ENCODE measurements around the gene NCR1.
"Not testable (repeated sequence)": the region's sequence is repeated elsewhere in the genome, so short reads cannot be mapped to it uniquely, and the experiment has no call there.

Gene NCR1

DNA sequence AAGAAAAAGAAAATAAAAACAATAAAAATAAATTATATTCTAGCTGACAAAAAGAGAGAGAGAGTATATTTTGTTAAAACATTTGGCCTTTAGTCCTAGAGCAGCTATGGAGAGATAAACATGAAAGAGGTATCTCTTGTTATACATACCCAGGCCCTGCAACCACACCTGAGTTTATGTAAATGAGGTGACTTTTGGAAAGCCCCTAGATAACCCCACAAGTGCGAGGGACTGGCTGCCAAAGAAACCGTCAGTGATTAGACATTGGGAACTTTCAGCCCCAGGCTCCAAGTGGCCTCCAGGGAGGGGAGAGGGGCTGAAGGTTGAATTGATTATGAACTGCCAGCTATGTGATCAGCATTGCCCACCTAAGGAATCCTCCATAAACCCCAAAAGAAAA is 43.5 kb downstream of the NCR1 start:
- Histone ChIP-seq H3K36me3 (replicated peaks) (no peaks in the 10 kb centered on the region), H3K4me3 (ENCODE audit: low read depth, low read length) (no peak overlapping the region), H3K27me3 (replicated peaks) (no peaks in the 10 kb centered on the region), H3K27ac (no peak overlapping the region)
- TF ChIP-seq, protein P1, sequence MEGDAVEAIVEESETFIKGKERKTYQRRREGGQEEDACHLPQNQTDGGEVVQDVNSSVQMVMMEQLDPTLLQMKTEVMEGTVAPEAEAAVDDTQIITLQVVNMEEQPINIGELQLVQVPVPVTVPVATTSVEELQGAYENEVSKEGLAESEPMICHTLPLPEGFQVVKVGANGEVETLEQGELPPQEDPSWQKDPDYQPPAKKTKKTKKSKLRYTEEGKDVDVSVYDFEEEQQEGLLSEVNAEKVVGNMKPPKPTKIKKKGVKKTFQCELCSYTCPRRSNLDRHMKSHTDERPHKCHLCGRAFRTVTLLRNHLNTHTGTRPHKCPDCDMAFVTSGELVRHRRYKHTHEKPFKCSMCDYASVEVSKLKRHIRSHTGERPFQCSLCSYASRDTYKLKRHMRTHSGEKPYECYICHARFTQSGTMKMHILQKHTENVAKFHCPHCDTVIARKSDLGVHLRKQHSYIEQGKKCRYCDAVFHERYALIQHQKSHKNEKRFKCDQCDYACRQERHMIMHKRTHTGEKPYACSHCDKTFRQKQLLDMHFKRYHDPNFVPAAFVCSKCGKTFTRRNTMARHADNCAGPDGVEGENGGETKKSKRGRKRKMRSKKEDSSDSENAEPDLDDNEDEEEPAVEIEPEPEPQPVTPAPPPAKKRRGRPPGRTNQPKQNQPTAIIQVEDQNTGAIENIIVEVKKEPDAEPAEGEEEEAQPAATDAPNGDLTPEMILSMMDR (IDR thresholded peaks at IDR 0.05; ENCODE audit: low read depth, low read length, missing control alignments): no peak
- in situ Hi-C loops (cut with HindIII; ENCODE audit: low pct_ligation_motif_present, low sequenced_read_pairs): no loop called here
- no peak for DNase-seq

DNA sequence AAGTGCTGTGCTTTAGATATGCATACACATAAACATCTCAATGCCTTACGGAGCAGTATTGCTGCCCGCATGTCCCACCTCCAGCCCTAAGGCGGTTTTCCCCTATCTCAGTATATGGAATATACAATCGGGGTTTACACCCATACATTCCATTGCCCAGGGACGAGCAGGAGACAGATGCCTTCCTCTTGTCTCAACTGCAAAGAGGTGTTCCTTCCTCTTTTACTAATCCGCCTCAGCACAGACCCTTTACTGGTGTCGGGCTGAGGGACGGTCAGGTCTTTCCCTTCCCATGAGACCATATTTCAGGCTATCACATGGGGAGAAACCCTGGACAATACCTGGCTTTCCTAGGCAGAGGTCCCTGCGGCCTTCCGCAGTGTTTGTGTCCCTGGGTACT is 44.6 kb downstream of the NCR1 start:
- in situ Hi-C loops (cut with HindIII; ENCODE audit: low pct_ligation_motif_present, low sequenced_read_pairs); H3K4me3 ChIP-seq (ENCODE audit: low read depth, low read length); H3K27ac ChIP-seq; DNase-seq; H3K27me3 ChIP-seq (replicated peaks); H3K36me3 ChIP-seq (replicated peaks): not testable (repeated sequence)

DNA sequence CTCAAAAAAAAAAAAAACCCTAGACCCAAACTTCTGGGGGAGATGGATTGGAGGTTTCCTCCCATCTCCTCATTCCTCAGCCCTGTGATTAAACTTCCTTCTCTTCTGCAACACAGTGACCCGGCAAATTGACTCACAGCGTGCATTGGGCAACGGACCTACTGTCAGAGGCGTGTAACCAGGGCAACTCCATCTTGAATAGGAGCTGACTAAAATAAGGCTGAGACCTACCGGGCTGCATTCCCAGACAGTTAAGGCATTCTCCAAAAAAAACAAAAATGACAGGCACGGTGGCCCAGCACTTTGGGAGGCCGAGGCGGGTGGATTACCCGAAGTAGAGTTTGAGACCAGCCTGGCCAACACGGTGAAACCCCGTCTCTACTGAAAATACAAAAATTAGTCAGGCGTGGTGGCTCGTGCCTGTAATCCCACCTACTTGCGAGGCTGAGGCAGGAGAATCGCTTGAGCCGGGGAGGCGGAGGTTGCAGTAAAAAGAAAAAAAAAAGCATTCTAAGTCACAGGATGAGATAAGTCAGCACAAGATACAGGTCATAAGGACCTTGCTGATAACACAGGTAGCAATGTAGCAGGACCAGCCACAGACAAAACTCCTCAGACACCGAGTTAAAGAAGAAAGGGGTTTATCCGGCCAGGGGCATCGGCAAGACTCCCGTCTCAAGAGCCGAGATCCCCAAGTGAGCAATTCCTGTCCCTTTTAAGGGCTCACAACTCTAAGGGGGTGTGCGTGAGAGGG is 46.8 kb downstream of the NCR1 start:
- Histone ChIP-seq H3K27ac (no peak overlapping the region), H3K27me3 (replicated peaks) (no peaks in the 10 kb centered on the region), H3K36me3 (replicated peaks) (no peaks in the 10 kb centered on the region), H3K4me3 (ENCODE audit: low read depth, low read length) (no peak overlapping the region)
- TF ChIP-seq, protein P1 (IDR thresholded peaks at IDR 0.05; ENCODE audit: low read depth, low read length, missing control alignments): no peak
- peak; percentile 54 for DNase-seq
- in situ Hi-C loops (cut with HindIII; ENCODE audit: low pct_ligation_motif_present, low sequenced_read_pairs): no loop called here

DNA sequence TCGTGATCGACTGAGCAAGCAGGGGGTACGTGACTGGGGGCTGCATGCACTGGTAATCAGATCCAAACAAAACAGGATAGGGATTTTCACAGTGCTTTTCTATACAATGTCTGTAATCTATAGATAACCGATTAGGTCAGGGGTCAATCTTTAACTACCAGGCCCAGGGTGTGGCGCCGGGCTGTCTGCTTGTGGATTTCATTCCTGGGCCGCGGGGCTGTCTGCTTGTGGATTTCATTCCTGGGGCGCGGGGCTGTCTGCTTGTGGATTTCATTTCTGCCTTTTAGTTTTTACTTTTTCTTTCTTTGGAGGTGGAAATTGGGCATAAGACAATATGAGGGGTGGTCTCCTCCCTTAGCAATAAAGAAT is 47.4 kb downstream of the NCR1 start:
- H3K27me3 ChIP-seq (replicated peaks); DNase-seq; H3K27ac ChIP-seq; in situ Hi-C loops (cut with HindIII; ENCODE audit: low pct_ligation_motif_present, low sequenced_read_pairs); H3K36me3 ChIP-seq (replicated peaks); H3K4me3 ChIP-seq (ENCODE audit: low read depth, low read length): not testable (repeated sequence)

DNA sequence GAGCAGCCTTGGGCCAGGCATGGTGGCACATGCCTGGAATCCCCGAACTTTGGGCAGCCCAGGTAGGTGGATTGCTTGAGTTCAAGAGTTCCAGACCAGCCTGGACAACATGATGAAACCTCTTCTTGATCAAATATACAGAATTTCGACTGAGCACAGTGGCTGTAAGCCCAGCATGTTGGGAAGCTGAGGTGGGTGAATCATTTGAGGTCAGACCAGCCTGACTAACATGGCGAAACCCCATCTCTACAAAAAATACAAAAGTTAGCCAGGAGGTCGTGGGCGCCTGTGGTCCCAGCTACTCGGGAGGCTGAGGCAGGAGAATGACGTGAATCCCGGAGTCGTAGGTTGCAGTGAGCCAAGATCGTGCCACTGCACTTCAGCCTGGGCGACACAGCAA is 49.4 kb downstream of the NCR1 start:
- Histone ChIP-seq H3K27me3 (replicated peaks) (no peaks in the 10 kb centered on the region), H3K4me3 (ENCODE audit: low read depth, low read length) (no peak overlapping the region), H3K27ac (no peak overlapping the region), H3K36me3 (replicated peaks) (no peaks in the 10 kb centered on the region)
- in situ Hi-C loops (cut with HindIII; ENCODE audit: low pct_ligation_motif_present, low sequenced_read_pairs): no loop called here
- no peak for DNase-seq
- TF ChIP-seq, protein P1 (IDR thresholded peaks at IDR 0.05; ENCODE audit: low read depth, low read length, missing control alignments): no peak

DNA sequence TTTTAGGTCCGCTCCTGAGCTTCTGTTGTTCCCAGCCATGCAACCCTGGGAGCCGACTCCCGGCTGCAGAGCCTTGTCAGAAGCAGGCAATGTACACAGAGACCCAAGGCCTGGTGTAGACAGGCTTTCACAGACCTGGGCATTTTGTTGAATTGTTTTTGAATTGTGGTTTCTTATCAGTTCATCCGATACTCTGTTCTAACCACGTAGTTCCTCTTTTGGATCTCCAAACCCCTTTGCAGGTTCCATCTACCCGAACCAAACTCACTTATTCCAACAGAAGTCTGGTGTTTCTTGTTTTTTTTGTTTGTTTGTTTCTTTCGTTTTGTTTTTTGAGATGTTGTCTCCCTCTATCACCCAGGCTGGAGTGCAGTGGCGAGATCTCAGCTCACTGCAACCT is 53.9 kb downstream of the NCR1 start:
- H3K27ac ChIP-seq: no peak overlapping the region
- no peak for DNase-seq
- in situ Hi-C loops (cut with HindIII; ENCODE audit: low pct_ligation_motif_present, low sequenced_read_pairs): no loop called here
- H3K36me3 ChIP-seq (replicated peaks): no peaks in the 10 kb centered on the region
- TF ChIP-seq, protein P1 (IDR thresholded peaks at IDR 0.05; ENCODE audit: low read depth, low read length, missing control alignments): no peak
- no peaks in the 10 kb centered on the region for H3K27me3 ChIP-seq (replicated peaks)
- no peak overlapping the region for H3K4me3 ChIP-seq (ENCODE audit: low read depth, low read length)
